ENCODE data around the gene UNC5CL. TPM values are rescaled to one million over a fixed set of nuclear protein-coding genes. Genes with fewer than 3 reads are reported as not detected.

UNC5CL gene
- total and polyA plus RNA-seq, 2 experiments from 2014 or later: 3.3 to 13.9 TPM

DNA sequence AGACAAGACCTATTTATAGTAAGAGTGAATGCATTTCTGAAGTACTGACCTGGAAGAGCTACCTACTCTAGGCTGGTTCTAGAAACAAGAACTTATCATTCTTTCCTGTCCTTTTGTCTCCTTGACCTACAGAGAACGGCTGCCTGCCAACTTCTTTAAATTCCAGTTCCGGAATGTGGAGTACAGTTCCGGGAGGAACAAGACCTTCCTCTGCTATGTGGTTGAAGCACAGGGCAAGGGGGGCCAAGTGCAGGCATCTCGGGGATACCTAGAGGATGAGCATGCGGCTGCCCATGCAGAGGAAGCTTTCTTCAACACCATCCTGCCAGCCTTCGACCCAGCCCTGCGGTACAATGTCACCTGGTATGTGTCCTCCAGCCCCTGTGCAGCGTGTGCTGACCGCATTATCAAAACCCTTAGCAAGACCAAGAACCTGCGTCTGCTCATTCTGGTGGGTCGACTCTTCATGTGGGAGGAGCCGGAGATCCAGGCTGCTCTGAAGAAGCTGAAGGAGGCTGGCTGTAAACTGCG is 22.2 kb upstream of the UNC5CL start:
- no peak overlapping the region for H3K4me3 ChIP-seq

DNA sequence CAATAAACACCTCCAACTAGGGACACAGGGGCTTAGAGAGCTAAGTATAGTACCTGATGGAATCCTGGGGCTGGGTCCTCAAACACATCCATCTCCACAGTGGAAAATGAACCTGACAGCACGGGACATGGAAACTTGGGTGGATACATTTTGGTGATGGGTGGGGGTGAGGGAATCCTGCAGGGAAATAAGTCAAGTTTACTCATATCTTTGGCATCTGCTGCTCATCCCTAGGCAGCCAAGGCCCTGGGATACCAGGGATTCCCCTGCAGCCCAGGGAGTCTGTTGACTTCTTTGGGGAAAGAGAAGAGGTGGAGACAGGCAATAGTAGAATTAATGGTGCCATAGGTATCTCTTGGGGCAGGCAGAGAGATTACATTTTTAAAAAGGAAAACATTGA is 20.5 kb upstream of the UNC5CL start:
- TF ChIP-seq, protein P1, sequence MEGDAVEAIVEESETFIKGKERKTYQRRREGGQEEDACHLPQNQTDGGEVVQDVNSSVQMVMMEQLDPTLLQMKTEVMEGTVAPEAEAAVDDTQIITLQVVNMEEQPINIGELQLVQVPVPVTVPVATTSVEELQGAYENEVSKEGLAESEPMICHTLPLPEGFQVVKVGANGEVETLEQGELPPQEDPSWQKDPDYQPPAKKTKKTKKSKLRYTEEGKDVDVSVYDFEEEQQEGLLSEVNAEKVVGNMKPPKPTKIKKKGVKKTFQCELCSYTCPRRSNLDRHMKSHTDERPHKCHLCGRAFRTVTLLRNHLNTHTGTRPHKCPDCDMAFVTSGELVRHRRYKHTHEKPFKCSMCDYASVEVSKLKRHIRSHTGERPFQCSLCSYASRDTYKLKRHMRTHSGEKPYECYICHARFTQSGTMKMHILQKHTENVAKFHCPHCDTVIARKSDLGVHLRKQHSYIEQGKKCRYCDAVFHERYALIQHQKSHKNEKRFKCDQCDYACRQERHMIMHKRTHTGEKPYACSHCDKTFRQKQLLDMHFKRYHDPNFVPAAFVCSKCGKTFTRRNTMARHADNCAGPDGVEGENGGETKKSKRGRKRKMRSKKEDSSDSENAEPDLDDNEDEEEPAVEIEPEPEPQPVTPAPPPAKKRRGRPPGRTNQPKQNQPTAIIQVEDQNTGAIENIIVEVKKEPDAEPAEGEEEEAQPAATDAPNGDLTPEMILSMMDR (IDR thresholded peaks at IDR 0.05; ENCODE audit: low read depth, low read length): no peak
- H3K36me3 ChIP-seq: peaks cover 9% of the 10 kb centered on the region
- H3K27ac ChIP-seq: peak overlapping the region; percentile 84
- peaks cover 92% of the 10 kb centered on the region for H3K4me1 ChIP-seq (ENCODE audit: low read depth)
- no peaks in the 10 kb centered on the region for H3K9me3 ChIP-seq (ENCODE audit: low read depth)
- no peak overlapping the region for H3K4me3 ChIP-seq
- no peak for DNase-seq (ENCODE audit: low read depth in 1 of 2, low spot score in 1 of 2)
- no peaks in the 10 kb centered on the region for H3K27me3 ChIP-seq

More for the DNA sequence above, 22.2 kb upstream of the UNC5CL start:
- Histone ChIP-seq H3K27me3 (no peaks in the 10 kb centered on the region), H3K27ac (peak overlapping the region; percentile 98), H3K9me3 (ENCODE audit: low read depth) (no peaks in the 10 kb centered on the region), H3K36me3 (peaks cover 13% of the 10 kb centered on the region), H3K4me1 (ENCODE audit: low read depth) (peaks cover 94% of the 10 kb centered on the region)
- DNase-seq (ENCODE audit: low read depth in 1 of 2, low spot score in 1 of 2): no peak
- TF ChIP-seq, protein P1 (IDR thresholded peaks at IDR 0.05; ENCODE audit: low read depth, low read length): no peak

DNA sequence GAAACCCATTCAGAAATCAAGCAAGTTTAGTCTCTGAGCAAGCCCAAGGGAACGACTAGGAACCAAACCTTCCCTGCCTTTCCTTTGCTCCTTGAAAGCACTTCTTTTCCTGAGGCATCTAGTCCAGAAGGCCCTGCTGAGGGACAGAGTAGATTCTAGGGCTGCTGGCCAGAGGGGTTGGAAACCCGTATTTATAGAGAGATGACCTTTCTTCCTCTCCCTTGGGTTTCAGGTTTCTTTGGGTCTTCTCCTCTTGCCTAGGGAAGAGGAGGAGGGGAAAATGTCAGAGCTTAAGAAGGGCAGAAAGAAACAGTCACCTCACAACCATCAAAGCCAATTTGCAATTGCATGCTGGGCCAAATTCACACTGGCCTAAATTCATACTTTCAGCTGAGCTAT is 19.8 kb upstream of the UNC5CL start:
- TF ChIP-seq, protein P1 (IDR thresholded peaks at IDR 0.05; ENCODE audit: low read depth, low read length): no peak
- Histone ChIP-seq H3K4me3 (no peak overlapping the region), H3K27ac (peak overlapping the region; percentile 84), H3K27me3 (no peaks in the 10 kb centered on the region), H3K36me3 (peaks cover 5% of the 10 kb centered on the region), H3K9me3 (ENCODE audit: low read depth) (no peaks in the 10 kb centered on the region), H3K4me1 (ENCODE audit: low read depth) (peaks cover 92% of the 10 kb centered on the region)
- no peak for DNase-seq (ENCODE audit: low read depth in 1 of 2, low spot score in 1 of 2)

DNA sequence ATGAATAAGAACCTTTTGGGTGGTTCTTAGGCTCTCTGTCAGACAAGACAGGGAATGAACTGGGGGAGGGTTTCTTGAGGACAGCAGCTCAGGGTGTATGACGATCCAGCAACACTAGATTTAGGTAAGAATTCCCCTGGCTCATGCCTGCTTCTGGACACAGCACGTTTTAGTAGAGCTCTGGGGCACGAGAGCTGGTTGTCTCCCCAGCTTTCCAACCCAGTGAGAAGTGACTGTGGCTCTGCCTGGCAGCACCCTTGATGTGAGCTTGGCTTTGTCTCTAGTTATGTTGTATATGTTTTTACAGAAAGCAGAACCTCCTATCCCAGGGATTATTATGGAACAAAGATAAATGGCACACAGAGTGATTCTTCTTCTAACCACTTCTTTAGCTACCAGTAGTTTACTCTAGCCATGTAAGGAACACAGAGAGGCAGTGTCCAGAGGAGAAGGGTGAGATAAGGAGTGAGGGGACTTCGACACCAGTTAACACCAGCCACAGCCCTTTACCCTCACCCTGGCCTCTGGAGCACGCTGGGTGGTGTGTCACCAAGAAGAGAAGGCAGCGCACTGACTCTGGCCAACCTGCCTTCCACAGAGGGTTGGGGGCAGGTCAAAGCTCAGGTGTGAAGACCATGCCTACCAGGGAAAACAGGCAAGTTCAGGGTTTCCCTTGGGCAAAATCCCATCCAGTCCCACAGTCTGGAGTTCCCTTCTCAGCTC is 17.9 kb upstream of the UNC5CL start:
- Histone ChIP-seq H3K4me3 (no peak overlapping the region), H3K36me3 (peaks cover under 1% of the 10 kb centered on the region), H3K27ac (peak overlapping the region; percentile 94), H3K9me3 (ENCODE audit: low read depth) (no peaks in the 10 kb centered on the region), H3K27me3 (no peaks in the 10 kb centered on the region), H3K4me1 (ENCODE audit: low read depth) (peaks cover 92% of the 10 kb centered on the region)
- TF ChIP-seq, protein P1 (IDR thresholded peaks at IDR 0.05; ENCODE audit: low read depth, low read length): no peak
- no peak for DNase-seq (ENCODE audit: low read depth in 1 of 2, low spot score in 1 of 2)

DNA sequence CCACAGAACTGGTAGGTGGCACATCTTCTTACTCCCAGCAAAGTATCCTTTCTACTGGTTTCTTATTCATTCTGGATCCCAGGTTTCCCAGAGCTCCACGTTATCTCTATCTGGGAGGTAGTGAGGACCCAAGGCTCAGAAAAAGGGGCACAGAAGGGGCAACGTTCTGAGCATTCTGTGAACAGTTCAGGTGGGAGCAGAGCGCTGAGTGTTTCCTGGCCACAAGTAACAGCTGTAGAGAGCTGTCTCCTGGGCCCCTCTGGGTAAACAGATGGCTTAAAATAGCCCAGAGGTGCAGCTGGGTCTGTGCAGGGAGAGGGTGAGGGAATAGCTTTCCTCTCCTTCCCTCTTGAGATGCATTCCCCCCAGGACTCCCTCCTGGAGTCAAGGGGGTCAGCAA is 16.1 kb upstream of the UNC5CL start:
- no peaks in the 10 kb centered on the region for H3K9me3 ChIP-seq (ENCODE audit: low read depth)
- TF ChIP-seq, protein P1 (IDR thresholded peaks at IDR 0.05; ENCODE audit: low read depth, low read length): no peak
- H3K4me1 ChIP-seq (ENCODE audit: low read depth): peaks cover 88% of the 10 kb centered on the region
- H3K36me3 ChIP-seq: no peaks in the 10 kb centered on the region
- peak overlapping the region; percentile 18 for H3K4me3 ChIP-seq
- H3K27ac ChIP-seq: peak overlapping the region; percentile 94
- no peaks in the 10 kb centered on the region for H3K27me3 ChIP-seq
- DNase-seq (ENCODE audit: low read depth in 1 of 2, low spot score in 1 of 2): peak in 1 of 2 donors; percentile 74
